GM23338 (cell line): ENCODE results near the gene TMEM131L. TPM values are rescaled to one million over a fixed set of nuclear protein-coding genes. Genes with fewer than 3 reads are reported as not detected.

Source experiments
- ATAC-seq: fragments of 200-7000 bp; cut with Tn5 transposase; 3 replicates; pipeline ENCODE4 v1.9.1; 2020
- DNase-seq: peaks from one replicate; pipeline ENCODE4 v3.0.0-alpha.2; 2015; ENCODE audit warnings: low spot score
- H2AFZ ChIP-seq: fragments of 200-600 bp; sonication (generic); 2 replicates; pipeline ENCODE4 v1.8.0; 2016; ENCODE audit warnings: antibody characterized with exemption, mild to moderate bottlenecking, moderate library complexity
- H3F3A ChIP-seq: fragments of 200-600 bp; sonication (generic); replicated peaks from 2 replicates; pipeline ENCODE4 v1.8.0; 2017; ENCODE audit warnings: antibody characterized with exemption, mixed run types, low read depth
- H3K27ac ChIP-seq: fragments of 200-600 bp; sonication (generic); 2 replicates; pipeline ENCODE4 v1.6.1; 2016; ENCODE audit warnings: low read depth
- H3K27me3 ChIP-seq: fragments of 200-600 bp; sonication (generic); 2 replicates; pipeline ENCODE4 v1.8.0; 2016; ENCODE audit warnings: mild to moderate bottlenecking, mixed run types, moderate library complexity; ENCODE audit not compliant: insufficient read depth
- H3K36me3 ChIP-seq: fragments of 200-600 bp; sonication (generic); 2 replicates; pipeline ENCODE4 v1.8.0; 2016; ENCODE audit warnings: mild to moderate bottlenecking; ENCODE audit not compliant: insufficient read depth
- H3K4me1 ChIP-seq: fragments of 200-600 bp; sonication (generic); 2 replicates; pipeline ENCODE4 v1.8.0; 2016; ENCODE audit warnings: mild to moderate bottlenecking, moderate library complexity; ENCODE audit not compliant: insufficient read depth
- H3K4me2 ChIP-seq: fragments of 200-600 bp; sonication (generic); 2 replicates; pipeline ENCODE4 v1.7.1; 2017; ENCODE audit warnings: mixed run types
- H3K4me3 ChIP-seq: fragments of 200-600 bp; sonication (generic); 2 replicates; pipeline ENCODE4 v1.6.1; 2016; ENCODE audit warnings: mixed run types
- H3K79me2 ChIP-seq: fragments of 200-600 bp; sonication (generic); replicated peaks from 2 replicates; pipeline ENCODE4 v1.8.0; 2017; ENCODE audit warnings: mild to moderate bottlenecking; ENCODE audit not compliant: insufficient read depth
- H3K9me2 ChIP-seq: fragments of 200-600 bp; sonication (generic); 2 replicates; pipeline ENCODE4 v1.8.0; 2017; ENCODE audit not compliant: insufficient read depth
- H4K20me1 ChIP-seq: fragments of 200-600 bp; sonication (generic); replicated peaks from 2 replicates; pipeline ENCODE4 v1.8.0; 2017; ENCODE audit warnings: mild to moderate bottlenecking; ENCODE audit not compliant: insufficient read depth
- H3K27ac Mint-ChIP-seq: 2 replicates; pipeline ENCODE4 v1.8.0; 2020; ENCODE audit warnings: inconsistent platforms, mild to moderate bottlenecking, moderate library complexity, mixed read lengths
- H3K27me3 Mint-ChIP-seq: 3 replicates; pipeline ENCODE4 v1.8.0; 2022; ENCODE audit warnings: low read depth, mild to moderate bottlenecking, moderate library complexity, mixed read lengths, inconsistent platforms; ENCODE audit not compliant: insufficient read depth, poor library complexity
- H3K36me3 Mint-ChIP-seq: 3 replicates; pipeline ENCODE4 v1.8.0; 2021; ENCODE audit warnings: low read depth, mild to moderate bottlenecking, inconsistent platforms, moderate library complexity, mixed read lengths
- H3K4me1 Mint-ChIP-seq: 3 replicates; pipeline ENCODE4 v1.8.0; 2020; ENCODE audit warnings: mild to moderate bottlenecking, inconsistent platforms, mixed read lengths
- H3K4me3 Mint-ChIP-seq: 3 replicates; pipeline ENCODE4 v1.8.0; 2021; ENCODE audit warnings: moderate library complexity, mild to moderate bottlenecking, inconsistent platforms, mixed read lengths
- H3K9me3 Mint-ChIP-seq: 3 replicates; pipeline ENCODE4 v1.8.0; 2020; ENCODE audit warnings: moderate library complexity, mild to moderate bottlenecking, inconsistent platforms, mixed read lengths
- CREB1 ChIP-seq: fragments of 250-450 bp; sonication (Bioruptor Pico); IDR thresholded peaks from 2 replicates; pipeline ENCODE4 v1.5.0; 2020; ENCODE audit warnings: low read depth, mild to moderate bottlenecking, moderate library complexity
- EZH2 ChIP-seq: fragments of 200-600 bp; sonication (generic); IDR thresholded peaks from one replicate; pipeline ENCODE4 v1.8.0; 2017; ENCODE audit warnings: antibody characterized with exemption, mild to moderate bottlenecking, low read depth; ENCODE audit not compliant: unreplicated experiment
- EZH2phosphoT487 ChIP-seq: fragments of 200-600 bp; sonication (generic); IDR thresholded peaks from one replicate; pipeline ENCODE4 v1.8.1; 2018; ENCODE audit warnings: antibody characterized with exemption; ENCODE audit not compliant: unreplicated experiment
- JUNB ChIP-seq: IDR thresholded peaks from one replicate; pipeline ENCODE4 v1.6.1; 2016; ENCODE audit warnings: antibody characterized with exemption; ENCODE audit not compliant: unreplicated experiment
- NANOG ChIP-seq: IDR thresholded peaks from 2 replicates; pipeline ENCODE4 v1.6.1; 2016; ENCODE audit warnings: antibody characterized with exemption, borderline replicate concordance
- POLR2AphosphoS5 ChIP-seq: IDR thresholded peaks from 2 replicates; pipeline ENCODE4 v1.6.1; 2016; ENCODE audit warnings: antibody characterized with exemption, low read depth
- REST ChIP-seq: IDR thresholded peaks from one replicate; pipeline ENCODE4 v1.6.1; 2018; ENCODE audit warnings: antibody characterized with exemption; ENCODE audit not compliant: unreplicated experiment
- STAT1 ChIP-seq: IDR thresholded peaks from one replicate; pipeline ENCODE4 v1.6.1; 2016; ENCODE audit warnings: antibody characterized with exemption; ENCODE audit not compliant: unreplicated experiment
- ZNF114 ChIP-seq: fragments of 250-450 bp; sonication (Bioruptor Pico); IDR thresholded peaks from 2 replicates; pipeline ENCODE4 v1.5.0; 2020; ENCODE audit warnings: mild to moderate bottlenecking, moderate library complexity
- ZNF331 ChIP-seq: fragments of 250-450 bp; sonication (Bioruptor Pico); IDR thresholded peaks from 2 replicates; pipeline ENCODE4 v1.5.0; 2020; ENCODE audit warnings: low read depth, mild to moderate bottlenecking, moderate library complexity
- polyA plus RNA-seq: library from polyadenylated mRNA; unstranded; fragments of >200 nt; fragmentation: Nextera tagmentation; extraction: Ambion mirVana; gene quantifications from 2 replicates; pipeline ENCODE4 v1.2.1, GENCODE V29; 2016
- total RNA-seq: library from RNA; depleted of rRNA; stranded (reverse); fragments of >200 nt; shearing (Covaris generic); gene quantifications from 2 replicates; pipeline ENCODE4 v1.2.3, GENCODE V29; 2014
- TF ChIP-seq, protein P1 (sequence below): IDR thresholded peaks from 2 replicates; pipeline ENCODE4 v1.6.1; 2016; ENCODE audit warnings: antibody characterized with exemption
- TF ChIP-seq, protein P2 (sequence below), 2 experiments: fragments of 200-600 bp in 1 of 2; sonication (generic) in 1 of 2; conservative IDR thresholded peaks; 2 replicates each; pipeline versions ENCODE4 v1.5.1 to v1.6.1; 2016 to 2017; ENCODE audit warnings: antibody characterized with exemption in 2 of 2, low read depth in 2 of 2, mild to moderate bottlenecking in 2 of 2, moderate library complexity in 1 of 2

TMEM131L gene
- total and polyA plus RNA-seq, 2 experiments from 2014 or later = 11.1 to 32.2 TPM

- 0 out of 2 replicates have a peak, but pooled peaks cover 4% of the 10 kb centered on the region for H4K20me1 ChIP-seq
- peaks cover 69% of the 10 kb centered on the region for H3K79me2 ChIP-seq
- H3K4me1 ChIP-seq = peaks cover 47% of the 10 kb centered on the region
- Mint-ChIP-seq H3K36me3 (peaks cover 6% of the 10 kb centered on the region), H3K4me1 (peaks cover 50% of the 10 kb centered on the region), H3K27me3 (peaks cover 3% of the 10 kb centered on the region), H3K4me3 (no peak overlapping the region), H3K27ac (no peak overlapping the region; the same call in 1 of the 2 replicates), H3K9me3 (no peaks in the 10 kb centered on the region)
- DNase-seq (no peak), ATAC-seq (no peak)
- no peak overlapping the region for H2AFZ ChIP-seq
- no peaks in the 10 kb centered on the region for H3K36me3 ChIP-seq
- H3K4me3 ChIP-seq = no peak overlapping the region
- H3K27ac ChIP-seq = peak overlapping the region; percentile 37; the same call in 1 of the 2 replicates
- H3K27me3 ChIP-seq = no peaks in the 10 kb centered on the region
- 0 out of 2 replicates have a peak, but pooled peaks cover 7% of the 10 kb centered on the region for H3F3A ChIP-seq
- H3K4me2 ChIP-seq = no peak overlapping the region
- no peaks in the 10 kb centered on the region for H3K9me2 ChIP-seq
- TF ChIP-seq ZNF114 (CRISPR knock-in tag) = no peak
- TF ChIP-seq, protein P1, sequence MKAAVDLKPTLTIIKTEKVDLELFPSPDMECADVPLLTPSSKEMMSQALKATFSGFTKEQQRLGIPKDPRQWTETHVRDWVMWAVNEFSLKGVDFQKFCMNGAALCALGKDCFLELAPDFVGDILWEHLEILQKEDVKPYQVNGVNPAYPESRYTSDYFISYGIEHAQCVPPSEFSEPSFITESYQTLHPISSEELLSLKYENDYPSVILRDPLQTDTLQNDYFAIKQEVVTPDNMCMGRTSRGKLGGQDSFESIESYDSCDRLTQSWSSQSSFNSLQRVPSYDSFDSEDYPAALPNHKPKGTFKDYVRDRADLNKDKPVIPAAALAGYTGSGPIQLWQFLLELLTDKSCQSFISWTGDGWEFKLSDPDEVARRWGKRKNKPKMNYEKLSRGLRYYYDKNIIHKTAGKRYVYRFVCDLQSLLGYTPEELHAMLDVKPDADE = no peak
- no peak for TF ChIP-seq JUNB
- no peak for TF ChIP-seq ZNF331 (CRISPR knock-in tag)
- TF ChIP-seq POLR2AphosphoS5 = no peak
- TF ChIP-seq, protein P2, sequence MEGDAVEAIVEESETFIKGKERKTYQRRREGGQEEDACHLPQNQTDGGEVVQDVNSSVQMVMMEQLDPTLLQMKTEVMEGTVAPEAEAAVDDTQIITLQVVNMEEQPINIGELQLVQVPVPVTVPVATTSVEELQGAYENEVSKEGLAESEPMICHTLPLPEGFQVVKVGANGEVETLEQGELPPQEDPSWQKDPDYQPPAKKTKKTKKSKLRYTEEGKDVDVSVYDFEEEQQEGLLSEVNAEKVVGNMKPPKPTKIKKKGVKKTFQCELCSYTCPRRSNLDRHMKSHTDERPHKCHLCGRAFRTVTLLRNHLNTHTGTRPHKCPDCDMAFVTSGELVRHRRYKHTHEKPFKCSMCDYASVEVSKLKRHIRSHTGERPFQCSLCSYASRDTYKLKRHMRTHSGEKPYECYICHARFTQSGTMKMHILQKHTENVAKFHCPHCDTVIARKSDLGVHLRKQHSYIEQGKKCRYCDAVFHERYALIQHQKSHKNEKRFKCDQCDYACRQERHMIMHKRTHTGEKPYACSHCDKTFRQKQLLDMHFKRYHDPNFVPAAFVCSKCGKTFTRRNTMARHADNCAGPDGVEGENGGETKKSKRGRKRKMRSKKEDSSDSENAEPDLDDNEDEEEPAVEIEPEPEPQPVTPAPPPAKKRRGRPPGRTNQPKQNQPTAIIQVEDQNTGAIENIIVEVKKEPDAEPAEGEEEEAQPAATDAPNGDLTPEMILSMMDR (conservative IDR thresholded peaks at IDR 0.05; ENCODE audit: low read depth in 2 of 2) = no peak
- TF ChIP-seq EZH2 = no peak
- no peak for TF ChIP-seq STAT1
- TF ChIP-seq REST = no peak
These were observed 19.2 kb downstream of the TMEM131L start for GRCh38 chr4:153485359-153485758.

GRCh38 chr4:153485860-153486259, 19.7 kb downstream of the TMEM131L start:
- Histone ChIP-seq H3K36me3 (no peaks in the 10 kb centered on the region), H3K79me2 (peaks cover 72% of the 10 kb centered on the region), H3K4me2 (peak overlapping the region; percentile 62; the same call in 1 of the 2 replicates), H3K9me2 (no peaks in the 10 kb centered on the region), H3K27ac (peak overlapping the region; percentile 37; the same call in 1 of the 2 replicates), H3K4me3 (no peak overlapping the region), H3K27me3 (no peaks in the 10 kb centered on the region), H4K20me1 (0 out of 2 replicates have a peak, but pooled peaks cover 4% of the 10 kb centered on the region), H3K4me1 (peaks cover 50% of the 10 kb centered on the region), H3F3A (0 out of 2 replicates have a peak, but pooled peaks cover 7% of the 10 kb centered on the region), H2AFZ (no peak overlapping the region)
- H3K27me3 Mint-ChIP-seq = peaks cover 3% of the 10 kb centered on the region
- peaks cover 3% of the 10 kb centered on the region for H3K36me3 Mint-ChIP-seq
- H3K27ac Mint-ChIP-seq = no peak overlapping the region; the same call in 1 of the 2 replicates
- no peak overlapping the region for H3K4me3 Mint-ChIP-seq
- no peaks in the 10 kb centered on the region for H3K9me3 Mint-ChIP-seq
- ATAC-seq (no peak), DNase-seq (no peak)
- H3K4me1 Mint-ChIP-seq = peaks cover 49% of the 10 kb centered on the region
- TF ChIP-seq CREB1 (CRISPR knock-in tag) (no peak), POLR2AphosphoS5 (no peak), ZNF114 (CRISPR knock-in tag) (no peak), REST (no peak), EZH2phosphoT487 (no peak), ZNF331 (CRISPR knock-in tag) (no peak), NANOG (no peak), STAT1 (no peak)
- TF ChIP-seq, protein P1 = no peak
